Measurements from ENCODE around the gene ACP2.

Gene ACP2

GRCh38 chr11:47257517-47258316 lies 9.1 kb upstream of the ACP2 start, which contains the start of gene NR1H3 (continued):
- no peak for TF ChIP-seq PRDM4 (tag by site-specific recombination; IDR thresholded peaks at IDR 0.05)
- no peak for TF ChIP-seq ZNF2 (tag by site-specific recombination; IDR thresholded peaks at IDR 0.05)
- TF ChIP-seq BCL6B (tag by site-specific recombination; IDR thresholded peaks at IDR 0.05): no peak
- no peak for TF ChIP-seq ZNF112 (tag by site-specific recombination; IDR thresholded peaks at IDR 0.05)
- TF ChIP-seq ZNF449 (tag by site-specific recombination; IDR thresholded peaks at IDR 0.05): no peak
- TF ChIP-seq ZNF155 (tag by site-specific recombination; IDR thresholded peaks at IDR 0.05): no peak
- TF ChIP-seq ZNF341 (tag by site-specific recombination; IDR thresholded peaks at IDR 0.05; ENCODE audit: low read depth): peak; percentile 83
- TF ChIP-seq ZNF169 (tag by site-specific recombination; IDR thresholded peaks at IDR 0.05): no peak
- peak; percentile 72 for TF ChIP-seq ZNF394 (tag by site-specific recombination; IDR thresholded peaks at IDR 0.05; ENCODE audit: borderline replicate concordance)
- peak; percentile 71 for TF ChIP-seq SP3 (tag by site-specific recombination; IDR thresholded peaks at IDR 0.05)
- TF ChIP-seq ZNF561 (tag by site-specific recombination; IDR thresholded peaks at IDR 0.05; ENCODE audit: borderline replicate concordance): no peak
- TF ChIP-seq KLF7 (tag by site-specific recombination; IDR thresholded peaks at IDR 0.05; ENCODE audit: borderline replicate concordance): no peak
- TF ChIP-seq ZNF664 (tag by site-specific recombination; IDR thresholded peaks at IDR 0.05): no peak
- TF ChIP-seq ZNF677 (tag by site-specific recombination; IDR thresholded peaks at IDR 0.05): no peak
- 0 out of 2 replicates have a peak, but pooled peaks have one; percentile 18 for TF ChIP-seq GLIS2 (tag by site-specific recombination; IDR thresholded peaks at IDR 0.05)
- TF ChIP-seq ZNF654 (tag by site-specific recombination; IDR thresholded peaks at IDR 0.05; ENCODE audit: low read depth): peak; percentile 19; the same call in 1 of the 2 replicates
- TF ChIP-seq ZNF580 (tag by site-specific recombination; IDR thresholded peaks at IDR 0.05): no peak
- TF ChIP-seq ZBTB1 (tag by site-specific recombination; IDR thresholded peaks at IDR 0.05): no peak
- TF ChIP-seq ZNF549 (tag by site-specific recombination; IDR thresholded peaks at IDR 0.05): no peak
- TF ChIP-seq SCRT2 (tag by site-specific recombination; IDR thresholded peaks at IDR 0.05): no peak
- peak; percentile 26; the same call in 1 of the 2 replicates for TF ChIP-seq ZNF335 (tag by site-specific recombination; conservative IDR thresholded peaks at IDR 0.05)
- TF ChIP-seq FEZF1 (tag by site-specific recombination; IDR thresholded peaks at IDR 0.05): no peak
- no peak for TF ChIP-seq ZSCAN5A (tag by site-specific recombination; IDR thresholded peaks at IDR 0.05)
- TF ChIP-seq ZNF23 (tag by site-specific recombination; IDR thresholded peaks at IDR 0.05; ENCODE audit: borderline replicate concordance): no peak
- TF ChIP-seq MZF1 (tag by site-specific recombination; IDR thresholded peaks at IDR 0.05; ENCODE audit: borderline replicate concordance): no peak
- no peak for TF ChIP-seq TCF7L2 (IDR thresholded peaks at IDR 0.05; ENCODE audit: borderline replicate concordance, low read depth, low read length)
- TF ChIP-seq ZNF600 (tag by site-specific recombination; IDR thresholded peaks at IDR 0.05): peak; percentile 82
- no peak for TF ChIP-seq PRDM6 (tag by site-specific recombination; IDR thresholded peaks at IDR 0.05)
- TF ChIP-seq ZBTB7A (tag by site-specific recombination; IDR thresholded peaks at IDR 0.05; ENCODE audit: low read depth): no peak
- no peak for TF ChIP-seq ZNF221 (tag by site-specific recombination; IDR thresholded peaks at IDR 0.05; ENCODE audit: borderline replicate concordance)
- peak; percentile 2 for TF ChIP-seq ZIC2 (tag by site-specific recombination; IDR thresholded peaks at IDR 0.05)
- no peak for TF ChIP-seq ZFP37 (tag by site-specific recombination; IDR thresholded peaks at IDR 0.05)
